IMR-90 (cell line): ENCODE results near the gene SLITRK3. TPM values are rescaled to one million over a fixed set of nuclear protein-coding genes. Genes with fewer than 3 reads are reported as not detected.

Source experiments
- ATAC-seq: fragments of 200-7000 bp; cut with Tn5 transposase; 2 replicates; pipeline ENCODE4 v1.9.1; 2020; ENCODE audit warnings: low read depth, mild to moderate bottlenecking, moderate library complexity
- BruUV-seq: library from RNA; stranded (reverse); fragments of 400-500 nt; replicated peaks from 2 replicates; lab custom pipeline; 2021; lab: Mats Ljungman, UMichigan
- CTCF ChIA-PET: fragments of 300-600 bp; formaldehyde crosslinking; extraction: SDS; loops from one replicate; lab custom pipeline; 2021; ENCODE audit warnings: antibody characterized with exemption; lab: Yijun Ruan, JAX
- POLR2A ChIA-PET: fragments of 300-600 bp; sonication (Branson Sonifier 250); formaldehyde crosslinking; loops from one replicate; lab custom pipeline; 2022; ENCODE audit warnings: antibody characterized with exemption; ENCODE audit not compliant: unreplicated experiment; lab: Charles Lee
- DNase-seq: peaks from one replicate; pipeline ENCODE4 v3.0.0; 2013
- H2AFZ ChIP-seq: replicated peaks from 2 replicates; pipeline ENCODE3; 2013; ENCODE audit warnings: low read length, mild to moderate bottlenecking; ENCODE audit not compliant: poor library complexity
- H2AK5ac ChIP-seq: 2 replicates; pipeline ENCODE4 v1.6.1; 2013; ENCODE audit warnings: low read depth, low read length, inconsistent platforms
- H2AK9ac ChIP-seq: replicated peaks from 2 replicates; pipeline ENCODE3; 2013; ENCODE audit warnings: mild to moderate bottlenecking, low read depth, low read length, moderate library complexity; ENCODE audit not compliant: poor library complexity
- H2BK120ac ChIP-seq: 2 replicates; pipeline ENCODE4 v1.6.1; 2013; ENCODE audit warnings: low read depth, low read length, inconsistent platforms
- H2BK15ac ChIP-seq: 3 replicates; pipeline ENCODE4 v1.6.1; 2013; ENCODE audit warnings: low read depth, low read length, inconsistent platforms
- H2BK20ac ChIP-seq: 2 replicates; pipeline ENCODE4 v1.6.1; 2013; ENCODE audit warnings: low read depth, mild to moderate bottlenecking, inconsistent platforms, low read length, moderate library complexity
- H2BK5ac ChIP-seq: 2 replicates; pipeline ENCODE4 v1.6.1; 2013; ENCODE audit warnings: mild to moderate bottlenecking, low read depth, low read length, inconsistent platforms; ENCODE audit not compliant: poor library complexity, severe bottlenecking
- H3K14ac ChIP-seq: replicated peaks from 2 replicates; pipeline ENCODE4 v1.6.1; 2013; ENCODE audit warnings: low read depth, low read length, inconsistent platforms
- H3K18ac ChIP-seq: 2 replicates; pipeline ENCODE4 v1.6.1; 2013; ENCODE audit warnings: low read depth, low read length, control low read depth
- H3K23ac ChIP-seq: 2 replicates; pipeline ENCODE4 v1.6.1; 2013; ENCODE audit warnings: low read depth, low read length, inconsistent platforms
- H3K27ac ChIP-seq: 2 replicates; pipeline ENCODE4 v1.5.1; 2013; ENCODE audit warnings: mild to moderate bottlenecking, control low read depth, low read length; ENCODE audit not compliant: insufficient read depth
- H3K27me3 ChIP-seq: 2 replicates; pipeline ENCODE4 v1.6.1; 2013; ENCODE audit warnings: low read length; ENCODE audit not compliant: control insufficient read depth, insufficient read depth
- H3K36me3 ChIP-seq: 2 replicates; pipeline ENCODE4 v1.6.1; 2013; ENCODE audit warnings: low read length, mixed read lengths; ENCODE audit not compliant: control insufficient read depth, insufficient read depth
- H3K4ac ChIP-seq: 2 replicates; pipeline ENCODE4 v1.6.1; 2013; ENCODE audit warnings: low read depth, low read length, inconsistent platforms
- H3K4me1 ChIP-seq: 2 replicates; pipeline ENCODE4 v1.6.1; 2013; ENCODE audit warnings: low read length, mixed read lengths; ENCODE audit not compliant: control insufficient read depth, insufficient read depth
- H3K4me2 ChIP-seq: 2 replicates; pipeline ENCODE4 v1.6.1; 2013; ENCODE audit warnings: low read depth, mild to moderate bottlenecking, control low read depth, low read length, moderate library complexity
- H3K4me3 ChIP-seq: 2 replicates; pipeline ENCODE4 v1.5.1; 2013; ENCODE audit warnings: low read depth, mild to moderate bottlenecking, control low read depth, low read length, moderate library complexity; ENCODE audit not compliant: insufficient read depth
- H3K56ac ChIP-seq: 2 replicates; pipeline ENCODE4 v1.6.1; 2013; ENCODE audit warnings: low read length, inconsistent platforms; ENCODE audit not compliant: insufficient read depth; ENCODE audit errors: extremely low read depth
- H3K79me1 ChIP-seq, 2 experiments: 2 replicates each; pipeline ENCODE4 v1.6.1; 2013; ENCODE audit warnings: low read length in 2 of 2, inconsistent platforms in 1 of 2, low read depth in 1 of 2
- H3K9ac ChIP-seq: 2 replicates; pipeline ENCODE4 v1.6.1; 2013; ENCODE audit warnings: low read depth, low read length, control low read depth
- H3K9me1 ChIP-seq: 2 replicates; pipeline ENCODE4 v1.6.1; 2013; ENCODE audit warnings: low read length, inconsistent platforms; ENCODE audit not compliant: insufficient read depth
- H3K9me3 ChIP-seq: 2 replicates; pipeline ENCODE4 v1.6.1; 2013; ENCODE audit warnings: low read length; ENCODE audit not compliant: control insufficient read depth, insufficient read depth
- H4K20me1 ChIP-seq: 2 replicates; pipeline ENCODE4 v1.6.1; 2013; ENCODE audit warnings: low read length, inconsistent platforms; ENCODE audit not compliant: insufficient read depth
- H4K5ac ChIP-seq: 2 replicates; pipeline ENCODE4 v1.6.1; 2013; ENCODE audit warnings: mild to moderate bottlenecking, low read depth, low read length, control low read depth
- H4K8ac ChIP-seq, 2 experiments: 2 replicates each; pipeline ENCODE4 v1.6.1; 2013; ENCODE audit warnings: low read depth in 2 of 2, low read length in 2 of 2, control low read depth in 1 of 2, inconsistent platforms in 1 of 2
- H4K91ac ChIP-seq: 2 replicates; pipeline ENCODE4 v1.6.1; 2013; ENCODE audit warnings: low read depth, low read length, inconsistent platforms; ENCODE audit not compliant: insufficient read depth
- BHLHE40 ChIP-seq: fragments of 150-350 bp; IDR thresholded peaks from 2 replicates; pipeline ENCODE4 v1.6.1; 2016; ENCODE audit warnings: mild to moderate bottlenecking, low read depth, low read length
- CEBPB ChIP-seq: IDR thresholded peaks from 2 replicates; pipeline ENCODE4 v1.6.1; 2012; ENCODE audit warnings: low read depth, low read length, improper control_type of control experiment
- CHD1 ChIP-seq: IDR thresholded peaks from 2 replicates; pipeline ENCODE4 v1.6.1; 2012; ENCODE audit warnings: low read depth, low read length, improper control_type of control experiment
- CTCF ChIP-seq: conservative IDR thresholded peaks from 2 replicates; pipeline ENCODE4 v1.5.1; 2012; ENCODE audit warnings: mild to moderate bottlenecking, low read depth, low read length, improper control_type of control experiment
- ELK1 ChIP-seq: fragments of 150-350 bp; IDR thresholded peaks from 2 replicates; pipeline ENCODE4 v1.6.1; 2016; ENCODE audit warnings: low read depth, mild to moderate bottlenecking, low read length, moderate library complexity, borderline replicate concordance
- FOS ChIP-seq: fragments of 150-350 bp; IDR thresholded peaks from 2 replicates; pipeline ENCODE4 v1.6.1; 2016; ENCODE audit warnings: low read depth, low read length
- MAFK ChIP-seq: IDR thresholded peaks from 2 replicates; pipeline ENCODE4 v1.6.1; 2012; ENCODE audit warnings: low read depth, low read length, improper control_type of control experiment
- MAZ ChIP-seq: IDR thresholded peaks from 2 replicates; pipeline ENCODE4 v1.6.1; 2012; ENCODE audit warnings: low read depth, mild to moderate bottlenecking, low read length, improper control_type of control experiment, moderate library complexity, borderline replicate concordance
- MXI1 ChIP-seq: IDR thresholded peaks from 2 replicates; pipeline ENCODE4 v1.6.1; 2012; ENCODE audit warnings: low read depth, mild to moderate bottlenecking, low read length, moderate library complexity, borderline replicate concordance
- NFE2L2 ChIP-seq: fragments of 150-350 bp; IDR thresholded peaks from 2 replicates; pipeline ENCODE4 v1.6.1; 2016; ENCODE audit warnings: low read depth, mild to moderate bottlenecking, low read length
- POLR2A ChIP-seq: IDR thresholded peaks from 2 replicates; pipeline ENCODE4 v1.6.1; 2012; ENCODE audit warnings: mild to moderate bottlenecking, low read depth, low read length
- RAD21 ChIP-seq: IDR thresholded peaks from 2 replicates; pipeline ENCODE4 v1.6.1; 2012; ENCODE audit warnings: low read length, improper control_type of control experiment
- RCOR1 ChIP-seq: IDR thresholded peaks from 2 replicates; pipeline ENCODE4 v1.6.1; 2012; ENCODE audit warnings: mild to moderate bottlenecking, low read length, improper control_type of control experiment; ENCODE audit not compliant: insufficient replicate concordance
- RFX5 ChIP-seq: IDR thresholded peaks from 2 replicates; pipeline ENCODE4 v1.8.0; 2012; ENCODE audit warnings: low read depth, mild to moderate bottlenecking, low read length, moderate library complexity
- SMC3 ChIP-seq: fragments of 150-350 bp; IDR thresholded peaks from 2 replicates; pipeline ENCODE4 v1.6.1; 2016; ENCODE audit warnings: low read depth, mild to moderate bottlenecking, antibody characterized with exemption, low read length, moderate library complexity
- USF2 ChIP-seq: fragments of 150-350 bp; IDR thresholded peaks from 2 replicates; pipeline ENCODE4 v1.6.1; 2017; ENCODE audit warnings: mild to moderate bottlenecking, antibody characterized with exemption, low read length, low read depth
- WGBS, 2 experiments: methylation state at CpG; one replicate each; pipeline versions ENCODE4 v1.1.5 to v1.1.7; 2013; ENCODE audit warnings: missing lambda C conversion rate in 2 of 2; ENCODE audit not compliant: insufficient read length in 1 of 2; ENCODE audit errors: extremely low coverage in 2 of 2; 5-methylcytosine and 5-hydroxymethylcytosine counted together
- dilution Hi-C: fragments of 300-500 bp; cut with HindIII; formaldehyde crosslinking; loops from one replicate; pipeline ENCODE4 v1.14.3; 2018; ENCODE audit warnings: low sequenced_read_pairs; ENCODE audit not compliant: unreplicated experiment
- in situ Hi-C: fragments of 300-500 bp; cut with MboI; formaldehyde crosslinking; loops from 3 replicates; pipeline ENCODE4 v1.14.3; 2019; ENCODE audit warnings: low sequenced_read_pairs, inconsistent platforms, mixed read lengths
- intact Hi-C: fragments of 100-400 bp; cut with micrococcal nuclease; formaldehyde crosslinking; loops from 2 replicates; pipeline ENCODE4 v1.10.0; 2022
- polyA plus RNA-seq, 3 experiments: library from polyadenylated mRNA; depleted of rRNA; stranded (reverse); fragments of >200 nt; gene quantifications; 2 replicates each; pipeline ENCODE4 v1.2.3, GENCODE V29; 2012; ENCODE audit warnings: low replicate concordance in 1 of 3
- total RNA-seq: library from RNA; depleted of rRNA; stranded (reverse); fragments of >200 nt; gene quantifications from 2 replicates; pipeline ENCODE4 v1.2.3, GENCODE V29; 2012

Gene SLITRK3
- total and polyA plus RNA-seq, 2 of the 4 experiments (the other 2 are of a cell fraction): not detected

GRCh38 chr3:165202995-165203394 lies 6.8 kb upstream of the SLITRK3 start:
- Histone ChIP-seq H2AK5ac (no peak overlapping the region), H2BK20ac (no peak overlapping the region), H2AK9ac (no peak overlapping the region), H3K79me1 (no peaks in the 10 kb centered on the region), H3K18ac (no peak overlapping the region), H2BK5ac (no peak overlapping the region), H4K8ac (no peak overlapping the region), H3K9me1 (no peaks in the 10 kb centered on the region), H3K4me1 (no peaks in the 10 kb centered on the region), H4K91ac (no peak overlapping the region), H2AFZ (no peak overlapping the region), H3K36me3 (no peaks in the 10 kb centered on the region), H3K23ac (no peak overlapping the region), H2BK120ac (no peak overlapping the region), H2BK15ac (no peak overlapping the region), H3K27me3 (no peaks in the 10 kb centered on the region), H3K9ac (no peak overlapping the region), H3K4me2 (no peak overlapping the region), H3K4me3 (no peak overlapping the region), H3K9me3 (no peaks in the 10 kb centered on the region), H3K4ac (no peak overlapping the region), H4K20me1 (no peaks in the 10 kb centered on the region), H3K14ac (no peak overlapping the region), H3K56ac (no peak overlapping the region), H3K27ac (no peak overlapping the region), H4K5ac (no peak overlapping the region)
- intact Hi-C loops: no loop called here
- BruUV-seq: no TSS peak
- POLR2A ChIA-PET: no interaction called here
- no peak for DNase-seq
- TF ChIP-seq USF2 (no peak), NFE2L2 (no peak), POLR2A (no peak), CEBPB (no peak), RFX5 (no peak), SMC3 (no peak), CHD1 (no peak), CTCF (no peak), MXI1 (no peak), FOS (no peak), RCOR1 (no peak), RAD21 (no peak), BHLHE40 (no peak), MAFK (no peak), MAZ (no peak), ELK1 (no peak)
- in situ Hi-C loops: no loop called here
- no peak for ATAC-seq
- CTCF ChIA-PET: no interaction called here
- dilution Hi-C loops: no loop called here
- no CpG with 5 or more reads among the region's 5 CpGs for WGBS, 2 experiments
